ENCODE data around the gene PRKN. TPM values are rescaled to one million over a fixed set of nuclear protein-coding genes. Genes with fewer than 3 reads are reported as not detected.

The PRKN gene
- total and polyA plus RNA-seq, 2 experiments from 2014 or later = 0.10 to 0.84 TPM

GRCh38 chr6:161971043-161971442 is 756.5 kb downstream of the PRKN start:
- Histone ChIP-seq H3K9me2 (ENCODE audit: insufficient read depth) (no peaks in the 10 kb centered on the region), H3K79me2 (replicated peaks; ENCODE audit: insufficient read depth) (no peaks in the 10 kb centered on the region), H3K27ac (ENCODE audit: low read depth) (no peak overlapping the region), H4K20me1 (replicated peaks; ENCODE audit: insufficient read depth) (no peaks in the 10 kb centered on the region), H3K4me2 (no peak overlapping the region), H3K4me1 (ENCODE audit: insufficient read depth) (no peaks in the 10 kb centered on the region), H3F3A (replicated peaks; ENCODE audit: low read depth) (no peaks in the 10 kb centered on the region), H3K4me3 (no peak overlapping the region), H3K27me3 (ENCODE audit: insufficient read depth) (no peaks in the 10 kb centered on the region), H3K36me3 (ENCODE audit: insufficient read depth) (no peaks in the 10 kb centered on the region), H2AFZ (no peak overlapping the region)
- no peak for ATAC-seq
- H3K4me1 Mint-ChIP-seq = no peaks in the 10 kb centered on the region
- no peak for DNase-seq (ENCODE audit: low spot score)
- peaks cover 7% of the 10 kb centered on the region; the same call in 1 of the 3 replicates for H3K9me3 Mint-ChIP-seq
- H3K36me3 Mint-ChIP-seq (ENCODE audit: low read depth) = no peaks in the 10 kb centered on the region
- no peak for TF ChIP-seq JUNB (IDR thresholded peaks at IDR 0.05; ENCODE audit: unreplicated experiment)
- no peak for TF ChIP-seq CREB1 (CRISPR knock-in tag; IDR thresholded peaks at IDR 0.05; ENCODE audit: low read depth)
- TF ChIP-seq POLR2AphosphoS5 (IDR thresholded peaks at IDR 0.05; ENCODE audit: low read depth) = no peak
- TF ChIP-seq ZNF331 (CRISPR knock-in tag; IDR thresholded peaks at IDR 0.05; ENCODE audit: low read depth) = no peak
- TF ChIP-seq ZNF462 (CRISPR knock-in tag; IDR thresholded peaks at IDR 0.05) = no peak
- no peak for TF ChIP-seq ZNF114 (CRISPR knock-in tag; IDR thresholded peaks at IDR 0.05)
- TF ChIP-seq REST (IDR thresholded peaks at IDR 0.05; ENCODE audit: unreplicated experiment) = no peak
- no peak for TF ChIP-seq NANOG (IDR thresholded peaks at IDR 0.05; ENCODE audit: borderline replicate concordance)
- TF ChIP-seq, protein P1, sequence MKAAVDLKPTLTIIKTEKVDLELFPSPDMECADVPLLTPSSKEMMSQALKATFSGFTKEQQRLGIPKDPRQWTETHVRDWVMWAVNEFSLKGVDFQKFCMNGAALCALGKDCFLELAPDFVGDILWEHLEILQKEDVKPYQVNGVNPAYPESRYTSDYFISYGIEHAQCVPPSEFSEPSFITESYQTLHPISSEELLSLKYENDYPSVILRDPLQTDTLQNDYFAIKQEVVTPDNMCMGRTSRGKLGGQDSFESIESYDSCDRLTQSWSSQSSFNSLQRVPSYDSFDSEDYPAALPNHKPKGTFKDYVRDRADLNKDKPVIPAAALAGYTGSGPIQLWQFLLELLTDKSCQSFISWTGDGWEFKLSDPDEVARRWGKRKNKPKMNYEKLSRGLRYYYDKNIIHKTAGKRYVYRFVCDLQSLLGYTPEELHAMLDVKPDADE (IDR thresholded peaks at IDR 0.05) = no peak
- TF ChIP-seq STAT1 (IDR thresholded peaks at IDR 0.05; ENCODE audit: unreplicated experiment) = no peak
- TF ChIP-seq, protein P2, sequence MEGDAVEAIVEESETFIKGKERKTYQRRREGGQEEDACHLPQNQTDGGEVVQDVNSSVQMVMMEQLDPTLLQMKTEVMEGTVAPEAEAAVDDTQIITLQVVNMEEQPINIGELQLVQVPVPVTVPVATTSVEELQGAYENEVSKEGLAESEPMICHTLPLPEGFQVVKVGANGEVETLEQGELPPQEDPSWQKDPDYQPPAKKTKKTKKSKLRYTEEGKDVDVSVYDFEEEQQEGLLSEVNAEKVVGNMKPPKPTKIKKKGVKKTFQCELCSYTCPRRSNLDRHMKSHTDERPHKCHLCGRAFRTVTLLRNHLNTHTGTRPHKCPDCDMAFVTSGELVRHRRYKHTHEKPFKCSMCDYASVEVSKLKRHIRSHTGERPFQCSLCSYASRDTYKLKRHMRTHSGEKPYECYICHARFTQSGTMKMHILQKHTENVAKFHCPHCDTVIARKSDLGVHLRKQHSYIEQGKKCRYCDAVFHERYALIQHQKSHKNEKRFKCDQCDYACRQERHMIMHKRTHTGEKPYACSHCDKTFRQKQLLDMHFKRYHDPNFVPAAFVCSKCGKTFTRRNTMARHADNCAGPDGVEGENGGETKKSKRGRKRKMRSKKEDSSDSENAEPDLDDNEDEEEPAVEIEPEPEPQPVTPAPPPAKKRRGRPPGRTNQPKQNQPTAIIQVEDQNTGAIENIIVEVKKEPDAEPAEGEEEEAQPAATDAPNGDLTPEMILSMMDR (conservative IDR thresholded peaks at IDR 0.05; ENCODE audit: low read depth in 2 of 2) = no peak
- TF ChIP-seq EZH2phosphoT487 (IDR thresholded peaks at IDR 0.05; ENCODE audit: unreplicated experiment) = no peak
- no peak for TF ChIP-seq EZH2 (IDR thresholded peaks at IDR 0.05; ENCODE audit: low read depth, unreplicated experiment)
- no peak overlapping the region for H3K4me3 Mint-ChIP-seq
- no peaks in the 10 kb centered on the region for H3K27me3 Mint-ChIP-seq (ENCODE audit: insufficient read depth, low read depth, poor library complexity)
- H3K27ac Mint-ChIP-seq = no peak overlapping the region

Data from GM23338 (cell line).